Activated CD8-positive, alpha-beta T cell treated with anti-CD3 and anti-CD28 coated beads for 36 hours (primary cell): ENCODE data around the gene SH3GL2. TPM values are rescaled to one million over a fixed set of nuclear protein-coding genes. Genes with fewer than 3 reads are reported as not detected.

ENCODE experiments used
- ATAC-seq: fragments of 200-7000 bp; cut with Tn5 transposase; one replicate; pipeline ENCODE4 v1.10.0; 2021; ENCODE audit warnings: mild to moderate bottlenecking, moderate library complexity
- CTCF ChIA-PET: fragments of 350-600 bp; sonication (Branson Sonifier 250); formaldehyde crosslinking; loops from one replicate; lab custom pipeline; 2021; ENCODE audit warnings: antibody characterized with exemption; lab: Charles Lee
- POLR2A ChIA-PET: fragments of 350-600 bp; sonication (Branson Sonifier 250); formaldehyde crosslinking; loops from one replicate; lab custom pipeline; 2021; ENCODE audit warnings: antibody characterized with exemption; lab: Charles Lee
- DNase-seq: peaks from one replicate; pipeline ENCODE4 v3.0.0-alpha.2; 2020
- H3K27ac Mint-ChIP-seq: one replicate; pipeline ENCODE4 v1.8.0; 2021; ENCODE audit warnings: mild to moderate bottlenecking, mixed read lengths
- H3K27me3 Mint-ChIP-seq: one replicate; pipeline ENCODE4 v1.8.0; 2021; ENCODE audit warnings: mixed read lengths
- H3K36me3 Mint-ChIP-seq: one replicate; pipeline ENCODE4 v1.8.0; 2021; ENCODE audit warnings: low read depth, mixed read lengths
- H3K4me1 Mint-ChIP-seq: one replicate; pipeline ENCODE4 v1.8.0; 2021; ENCODE audit warnings: low read depth, mixed read lengths
- H3K4me3 Mint-ChIP-seq: one replicate; pipeline ENCODE4 v1.8.0; 2021; ENCODE audit warnings: mild to moderate bottlenecking, moderate library complexity, mixed read lengths
- H3K9me3 Mint-ChIP-seq: one replicate; pipeline ENCODE4 v1.8.0; 2021; ENCODE audit warnings: mixed read lengths
- CTCF ChIP-seq: fragments of 200-600 bp; IDR thresholded peaks from one replicate; pipeline ENCODE4 v1.8.0; 2022; ENCODE audit warnings: antibody characterized with exemption, mild to moderate bottlenecking
- intact Hi-C: fragments of 100-400 bp; cut with micrococcal nuclease; formaldehyde crosslinking; loops from one replicate; pipeline ENCODE4 v1.10.0; 2022
- total RNA-seq, 2 experiments: library from RNA; stranded (reverse); gene quantifications; one replicate each; pipeline ENCODE4 v1.2.3, GENCODE V29; 2021

The SH3GL2 gene
- total RNA-seq, 2 experiments from 2014 or later: not detected

GRCh38 chr9:17574342-17574741 is 4.5 kb upstream of the SH3GL2 start:
- DNase-seq (no peak), ATAC-seq (no peak)
- peaks cover 3% of the 10 kb centered on the region for H3K9me3 Mint-ChIP-seq
- no peak for TF ChIP-seq CTCF
- POLR2A ChIA-PET: no interaction called here
- CTCF ChIA-PET: no interaction called here
- H3K27ac Mint-ChIP-seq: no peak overlapping the region
- no peaks in the 10 kb centered on the region for H3K36me3 Mint-ChIP-seq
- H3K27me3 Mint-ChIP-seq: peaks cover 20% of the 10 kb centered on the region
- intact Hi-C loops: no loop called here
- peaks cover 3% of the 10 kb centered on the region for H3K4me1 Mint-ChIP-seq
- H3K4me3 Mint-ChIP-seq: no peak overlapping the region

GRCh38 chr9:17578577-17578910 is 322 bp upstream of the SH3GL2 start:
- ChIA-PET POLR2A (no interaction called here), CTCF (no interaction called here)
- H3K4me1 Mint-ChIP-seq: peaks cover 3% of the 10 kb centered on the region
- H3K36me3 Mint-ChIP-seq: no peaks in the 10 kb centered on the region
- TF ChIP-seq CTCF: no peak
- peaks cover 28% of the 10 kb centered on the region for H3K27me3 Mint-ChIP-seq
- ATAC-seq: no peak
- intact Hi-C loops: no loop called here
- no peak overlapping the region for H3K27ac Mint-ChIP-seq
- no peak for DNase-seq
- H3K9me3 Mint-ChIP-seq: peaks cover 3% of the 10 kb centered on the region
- H3K4me3 Mint-ChIP-seq: no peak overlapping the region

- CTCF ChIA-PET: no interaction called here
- Mint-ChIP-seq H3K27me3 (peaks cover 28% of the 10 kb centered on the region), H3K27ac (no peak overlapping the region), H3K4me3 (no peak overlapping the region), H3K36me3 (no peaks in the 10 kb centered on the region), H3K4me1 (peaks cover 3% of the 10 kb centered on the region), H3K9me3 (peaks cover 1% of the 10 kb centered on the region)
- no peak for ATAC-seq
- intact Hi-C loops: no loop called here
- no peak for TF ChIP-seq CTCF
- POLR2A ChIA-PET: no interaction called here
- no peak for DNase-seq
These were observed 1.3 kb downstream of the SH3GL2 start for GRCh38 chr9:17580119-17580518.

- no peaks in the 10 kb centered on the region for H3K36me3 Mint-ChIP-seq
- no peak for ATAC-seq
- no peaks in the 10 kb centered on the region for H3K4me1 Mint-ChIP-seq
- no peak overlapping the region for H3K4me3 Mint-ChIP-seq
- H3K27ac Mint-ChIP-seq: no peak overlapping the region
- no peak for DNase-seq
- no peaks in the 10 kb centered on the region for H3K27me3 Mint-ChIP-seq
- CTCF ChIA-PET: no interaction called here
- intact Hi-C loops: no loop called here
- POLR2A ChIA-PET: no interaction called here
- no peaks in the 10 kb centered on the region for H3K9me3 Mint-ChIP-seq
- TF ChIP-seq CTCF: no peak
These were observed 8.2 kb downstream of the SH3GL2 start for GRCh38 chr9:17587113-17587512.

GRCh38 chr9:17588395-17588794 is 9.5 kb downstream of the SH3GL2 start:
- H3K27me3 Mint-ChIP-seq: peaks cover 2% of the 10 kb centered on the region
- no peak overlapping the region for H3K4me3 Mint-ChIP-seq
- no peaks in the 10 kb centered on the region for H3K4me1 Mint-ChIP-seq
- no peaks in the 10 kb centered on the region for H3K36me3 Mint-ChIP-seq
- no peak overlapping the region for H3K27ac Mint-ChIP-seq
- DNase-seq (no peak), ATAC-seq (no peak)
- POLR2A ChIA-PET: no interaction called here
- TF ChIP-seq CTCF: no peak
- intact Hi-C loops: no loop called here
- CTCF ChIA-PET: no interaction called here
- no peaks in the 10 kb centered on the region for H3K9me3 Mint-ChIP-seq
